SU-DHL-6 (cell line): Measurements from ENCODE around the gene SMAP1.
A peak's percentile ranks its signal among the peaks of the same experiment; 100 is the strongest.

ENCODE experiments used
- H2AFZ ChIP-seq: fragments of 200-600 bp; sonication (generic); 2 replicates; pipeline ENCODE4 v1.6.1; 2014; ENCODE audit warnings: low read depth, mild to moderate bottlenecking, moderate library complexity, mixed read lengths, antibody characterized with exemption, low read length; ENCODE audit not compliant: severe bottlenecking
- H3F3A ChIP-seq: fragments of 200-600 bp; shearing (Covaris generic); 2 replicates; pipeline ENCODE4 v1.6.0; 2016; ENCODE audit warnings: antibody characterized with exemption, mild to moderate bottlenecking; ENCODE audit not compliant: insufficient read depth
- H3K27ac ChIP-seq: fragments of 200-600 bp; sonication (generic); 2 replicates; pipeline ENCODE4 v1.5.1; 2016; ENCODE audit warnings: low read depth, mild to moderate bottlenecking, low read length, moderate library complexity, mixed read lengths
- H3K27me3 ChIP-seq: fragments of 200-600 bp; sonication (generic), shearing (Covaris generic); 2 replicates; pipeline ENCODE4 v1.6.0; 2014; ENCODE audit warnings: mild to moderate bottlenecking, low read length
- H3K36me3 ChIP-seq: fragments of 200-600 bp; sonication (generic); 2 replicates; pipeline ENCODE4 v1.6.1; 2014; ENCODE audit warnings: mild to moderate bottlenecking, low read length, mixed read lengths
- H3K4me2 ChIP-seq: fragments of 300-600, 200-600 bp; shearing (Covaris generic), sonication (generic); 2 replicates; pipeline ENCODE4 v1.6.0; 2014; ENCODE audit warnings: low read length, low read depth, mild to moderate bottlenecking; ENCODE audit not compliant: poor library complexity, severe bottlenecking
- H3K4me3 ChIP-seq: fragments of 200-600 bp; sonication (generic); 2 replicates; pipeline ENCODE4 v1.5.1; 2014; ENCODE audit warnings: antibody characterized with exemption, low read length, mild to moderate bottlenecking, mixed read lengths; ENCODE audit not compliant: insufficient read depth, poor library complexity, severe bottlenecking
- H3K79me2 ChIP-seq: fragments of 200-600 bp; sonication (generic); 2 replicates; pipeline ENCODE4 v1.6.1; 2014; ENCODE audit warnings: mild to moderate bottlenecking, low read length, moderate library complexity; ENCODE audit not compliant: insufficient read depth
- H3K9ac ChIP-seq: fragments of 200-600 bp; sonication (generic); 2 replicates; pipeline ENCODE4 v1.7.0; 2014; ENCODE audit warnings: mild to moderate bottlenecking, low read length
- H3K9me2 ChIP-seq: fragments of 200-600 bp; sonication (generic); replicated peaks from 2 replicates; pipeline ENCODE4 v1.6.1; 2014; ENCODE audit warnings: low read length; ENCODE audit not compliant: insufficient read depth
- H3K9me3 ChIP-seq: fragments of 200-600 bp; sonication (generic); 2 replicates; pipeline ENCODE4 v1.6.1; 2014; ENCODE audit warnings: low read length, mixed read lengths; ENCODE audit not compliant: insufficient read depth
- H4K20me1 ChIP-seq: fragments of 200-600 bp; sonication (generic); 2 replicates; pipeline ENCODE4 v1.6.1; 2014; ENCODE audit warnings: low read depth, mild to moderate bottlenecking, antibody characterized with exemption, low read length, moderate library complexity, mixed read lengths
- CTCF ChIP-seq: fragments of 200-600 bp; sonication (generic); IDR thresholded peaks from one replicate; pipeline ENCODE4 v1.5.1; 2017; ENCODE audit warnings: antibody characterized with exemption, mild to moderate bottlenecking, low read length, moderate library complexity; ENCODE audit not compliant: insufficient read depth, poor library complexity, severe bottlenecking
- EZH2phosphoT487 ChIP-seq: fragments of 200-600 bp; sonication (generic), shearing (Covaris generic); conservative IDR thresholded peaks from 2 replicates; pipeline ENCODE4 v1.6.1; 2018; ENCODE audit warnings: mild to moderate bottlenecking, antibody characterized with exemption, low read length, moderate library complexity, mixed read lengths

SMAP1 gene

GRCh38 chr6:70706491-70707123, 38.9 kb downstream of the SMAP1 start:
- Histone ChIP-seq H4K20me1 (no peaks in the 10 kb centered on the region; the same call in 1 of the 2 replicates), H3F3A (no peaks in the 10 kb centered on the region; the same call in 1 of the 2 replicates), H3K27ac (no peak overlapping the region), H3K36me3 (no peaks in the 10 kb centered on the region), H3K27me3 (no peaks in the 10 kb centered on the region), H3K4me2 (no peak overlapping the region), H3K9ac (no peak overlapping the region), H3K9me3 (no peaks in the 10 kb centered on the region), H3K79me2 (peaks cover 87% of the 10 kb centered on the region), H2AFZ (no peak overlapping the region), H3K9me2 (no peaks in the 10 kb centered on the region), H3K4me3 (no peak overlapping the region)
- TF ChIP-seq CTCF (peak; percentile 33), EZH2phosphoT487 (no peak)

- Histone ChIP-seq H3K9ac (no peak overlapping the region), H3K9me3 (no peaks in the 10 kb centered on the region), H3K36me3 (no peaks in the 10 kb centered on the region), H2AFZ (no peak overlapping the region), H3K4me2 (no peak overlapping the region), H3K27ac (no peak overlapping the region), H3K4me3 (no peak overlapping the region), H4K20me1 (no peaks in the 10 kb centered on the region; the same call in 1 of the 2 replicates), H3K9me2 (no peaks in the 10 kb centered on the region), H3F3A (peaks cover under 1% of the 10 kb centered on the region; the same call in 1 of the 2 replicates), H3K79me2 (peaks cover 84% of the 10 kb centered on the region), H3K27me3 (no peaks in the 10 kb centered on the region)
- TF ChIP-seq EZH2phosphoT487 (no peak), CTCF (no peak)
These were observed 40.2 kb downstream of the SMAP1 start for GRCh38 chr6:70707893-70708292.

- no peaks in the 10 kb centered on the region for H3K27me3 ChIP-seq
- H3F3A ChIP-seq, result peaks cover 6% of the 10 kb centered on the region
- no peaks in the 10 kb centered on the region; the same call in 1 of the 2 replicates for H4K20me1 ChIP-seq
- no peaks in the 10 kb centered on the region for H3K9me3 ChIP-seq
- H3K79me2 ChIP-seq, result peaks cover 82% of the 10 kb centered on the region
- H3K4me3 ChIP-seq, result no peak overlapping the region
- no peak for TF ChIP-seq EZH2phosphoT487
- TF ChIP-seq CTCF, result no peak
- 0 out of 2 replicates have a peak, but pooled peaks cover 2% of the 10 kb centered on the region for H3K36me3 ChIP-seq
- H2AFZ ChIP-seq, result no peak overlapping the region
- H3K9me2 ChIP-seq, result no peaks in the 10 kb centered on the region
- H3K9ac ChIP-seq, result no peak overlapping the region
- no peak overlapping the region for H3K27ac ChIP-seq
- H3K4me2 ChIP-seq, result no peak overlapping the region
These were observed 40.8 kb downstream of the SMAP1 start for GRCh38 chr6:70708448-70708847.
